Measurements from ENCODE around the gene PRKCI. TPM values are rescaled to one million over a fixed set of nuclear protein-coding genes. Genes with fewer than 3 reads are reported as not detected.
"Not testable (repeated sequence)": the region's sequence is repeated elsewhere in the genome, so short reads cannot be mapped to it uniquely, and the experiment has no call there.

PRKCI gene
- total RNA-seq, 1 experiment from 2014 or later = 38.8 TPM

GRCh38 chr3:170331143-170331542 is 108.9 kb downstream of the PRKCI start:
- no peak for DNase-seq (ENCODE audit: extremely low read depth, low read depth)

GRCh38 chr3:170337420-170337819 is 115.2 kb downstream of the PRKCI start:
- DNase-seq (ENCODE audit: extremely low read depth, low read depth) = no peak

- DNase-seq (ENCODE audit: extremely low read depth, low read depth) = no peak
Observed at GRCh38 chr3:170338690-170339340, 116.6 kb downstream of the PRKCI start.

GRCh38 chr3:170342273-170342672 is 120.0 kb downstream of the PRKCI start:
- DNase-seq (ENCODE audit: extremely low read depth, low read depth) = not testable (repeated sequence)

GRCh38 chr3:170343859-170344258 is 121.6 kb downstream of the PRKCI start:
- DNase-seq (ENCODE audit: extremely low read depth, low read depth) = not testable (repeated sequence)

GRCh38 chr3:170344971-170345370 is 122.7 kb downstream of the PRKCI start:
- no peak for DNase-seq (ENCODE audit: extremely low read depth, low read depth)

- DNase-seq (ENCODE audit: extremely low read depth, low read depth) = no peak
Observed at GRCh38 chr3:170346481-170347392, 124.5 kb downstream of the PRKCI start.

- no peak for DNase-seq (ENCODE audit: extremely low read depth, low read depth)
Observed at GRCh38 chr3:170350515-170351413, 128.5 kb downstream of the PRKCI start.

GRCh38 chr3:170352936-170353335 is 130.7 kb downstream of the PRKCI start:
- no peak for DNase-seq (ENCODE audit: extremely low read depth, low read depth)

GRCh38 chr3:170353485-170353884 is 131.3 kb downstream of the PRKCI start:
- DNase-seq (ENCODE audit: extremely low read depth, low read depth) = no peak

- no peak for DNase-seq (ENCODE audit: extremely low read depth, low read depth)
Observed at GRCh38 chr3:170354760-170355159, 132.5 kb downstream of the PRKCI start.

Small RNA genes within 50 kb of the gene (small RNA-seq; reads per million reads assigned to genes)
- gene RF00019 = 0 reads per million in 2 experiments

Other genes starting within 250 kb of the PRKCI start
- gene GPR160, start 184.4 kb upstream of the PRKCI start, total RNA-seq (2014; rRNA removed; shearing (Covaris generic)) = 2.1 and 3.2 TPM in 2 replicates
- 25.7 and 30.3 TPM in 2 replicates for gene PHC3, start 40.7 kb upstream of the PRKCI start, total RNA-seq (2014; rRNA removed; shearing (Covaris generic))
- 28.1 and 33.4 TPM in 2 replicates for gene SKIL, start 135.3 kb downstream of the PRKCI start, total RNA-seq (2014; rRNA removed; shearing (Covaris generic))
- 0.38 and 0.72 TPM in 2 replicates for gene CLDN11, start 196.4 kb downstream of the PRKCI start, total RNA-seq (2014; rRNA removed; shearing (Covaris generic))